PFSK-1 (cell line): Measurements from ENCODE around the gene RAP1GAP2.

ENCODE experiments used
- FOXP2 ChIP-seq: optimal IDR thresholded peaks from 2 replicates; pipeline ENCODE3; 2011; ENCODE audit warnings: borderline replicate concordance, control low read depth, inconsistent platforms; ENCODE audit not compliant: insufficient read depth; ENCODE audit errors: extremely low read length, extremely low read depth
- POLR2AphosphoS5 ChIP-seq: IDR thresholded peaks from 2 replicates; pipeline ENCODE4 v1.6.1; 2012; ENCODE audit warnings: low read depth, mild to moderate bottlenecking, control low read depth, low read length, moderate library complexity
- REST ChIP-seq, 2 experiments: IDR thresholded peaks; 2 replicates each; pipeline versions ENCODE4 v1.6.1 to v1.8.0; 2011 to 2012; ENCODE audit warnings: low read depth in 2 of 2, low read length in 2 of 2, control low read depth in 1 of 2, inconsistent platforms in 1 of 2, mild to moderate bottlenecking in 1 of 2, moderate library complexity in 1 of 2; ENCODE audit not compliant: insufficient read depth in 1 of 2
- SIN3A ChIP-seq: IDR thresholded peaks from 2 replicates; pipeline ENCODE4 v1.6.1; 2012; ENCODE audit warnings: mild to moderate bottlenecking, low read length, moderate library complexity, borderline replicate concordance; ENCODE audit not compliant: insufficient read depth
- TAF1 ChIP-seq: IDR thresholded peaks from 2 replicates; pipeline ENCODE4 v1.6.1; 2012; ENCODE audit warnings: low read length, control low read depth, borderline replicate concordance; ENCODE audit not compliant: insufficient read depth

The RAP1GAP2 gene

GRCh38 chr17:2880050-2880449 lies 83.8 kb downstream of the RAP1GAP2 start:
- no peak for TF ChIP-seq POLR2AphosphoS5
- no peak for TF ChIP-seq FOXP2
- TF ChIP-seq SIN3A = no peak
- TF ChIP-seq TAF1 = no peak
- TF ChIP-seq REST (IDR thresholded peaks at IDR 0.05; ENCODE audit: insufficient read depth in 1 of 2, low read depth in 2 of 2, low read length in 2 of 2) = no peak

- TF ChIP-seq REST (IDR thresholded peaks at IDR 0.05; ENCODE audit: insufficient read depth in 1 of 2, low read depth in 2 of 2, low read length in 2 of 2) (no peak), SIN3A (no peak), FOXP2 (no peak), TAF1 (no peak), POLR2AphosphoS5 (no peak)
Measured at GRCh38 chr17:2881295-2881694, 85.1 kb downstream of the RAP1GAP2 start.

GRCh38 chr17:2883544-2884213 lies 87.4 kb downstream of the RAP1GAP2 start:
- no peak for TF ChIP-seq FOXP2
- TF ChIP-seq SIN3A = no peak
- TF ChIP-seq TAF1 = no peak
- TF ChIP-seq REST (IDR thresholded peaks at IDR 0.05; ENCODE audit: insufficient read depth in 1 of 2, low read depth in 2 of 2, low read length in 2 of 2) = no peak
- no peak for TF ChIP-seq POLR2AphosphoS5

- TF ChIP-seq REST (IDR thresholded peaks at IDR 0.05; ENCODE audit: insufficient read depth in 1 of 2, low read depth in 2 of 2, low read length in 2 of 2) (no peak), FOXP2 (no peak), TAF1 (no peak), POLR2AphosphoS5 (no peak), SIN3A (no peak)
Measured at GRCh38 chr17:2885733-2886132, 89.5 kb downstream of the RAP1GAP2 start.

GRCh38 chr17:2888326-2888725 lies 92.1 kb downstream of the RAP1GAP2 start:
- TF ChIP-seq REST (IDR thresholded peaks at IDR 0.05; ENCODE audit: insufficient read depth in 1 of 2, low read depth in 2 of 2, low read length in 2 of 2) (no peak), TAF1 (no peak), FOXP2 (no peak), SIN3A (no peak), POLR2AphosphoS5 (no peak)
